Measurements from ENCODE around the gene RSPH4A.
"Not testable (repeated sequence)": the region's sequence is repeated elsewhere in the genome, so short reads cannot be mapped to it uniquely, and the experiment has no call there.

The RSPH4A gene

GRCh38 chr6:116629563-116629981, 13.3 kb downstream of the RSPH4A start:
- H3K27me3 ChIP-seq (replicated peaks; ENCODE audit: control insufficient read depth, insufficient read depth, low read length), result no peaks in the 10 kb centered on the region
- DNase-seq (ENCODE audit: low read depth), result no peak
- H3K4me3 ChIP-seq (ENCODE audit: low read length), result no peak overlapping the region
- no peaks in the 10 kb centered on the region for H3K4me1 ChIP-seq (ENCODE audit: control insufficient read depth, insufficient read depth, low read length)
- H3K9me3 ChIP-seq (ENCODE audit: control insufficient read depth, low read length), result no peaks in the 10 kb centered on the region
- H3K36me3 ChIP-seq (ENCODE audit: control insufficient read depth, insufficient read depth, low read length, severe bottlenecking), result peaks cover 15% of the 10 kb centered on the region
- no peak overlapping the region for H3K9ac ChIP-seq (ENCODE audit: low read length)

- Histone ChIP-seq H3K9me3 (ENCODE audit: control insufficient read depth, low read length) (no peaks in the 10 kb centered on the region), H3K4me1 (ENCODE audit: control insufficient read depth, insufficient read depth, low read length) (no peaks in the 10 kb centered on the region), H3K36me3 (ENCODE audit: control insufficient read depth, insufficient read depth, low read length, severe bottlenecking) (peaks cover 16% of the 10 kb centered on the region), H3K4me3 (ENCODE audit: low read length) (no peak overlapping the region), H3K9ac (ENCODE audit: low read length) (no peak overlapping the region), H3K27me3 (replicated peaks; ENCODE audit: control insufficient read depth, insufficient read depth, low read length) (no peaks in the 10 kb centered on the region)
- no peak for DNase-seq (ENCODE audit: low read depth)
Measured at GRCh38 chr6:116631379-116631990, 15.2 kb downstream of the RSPH4A start.

DNA sequence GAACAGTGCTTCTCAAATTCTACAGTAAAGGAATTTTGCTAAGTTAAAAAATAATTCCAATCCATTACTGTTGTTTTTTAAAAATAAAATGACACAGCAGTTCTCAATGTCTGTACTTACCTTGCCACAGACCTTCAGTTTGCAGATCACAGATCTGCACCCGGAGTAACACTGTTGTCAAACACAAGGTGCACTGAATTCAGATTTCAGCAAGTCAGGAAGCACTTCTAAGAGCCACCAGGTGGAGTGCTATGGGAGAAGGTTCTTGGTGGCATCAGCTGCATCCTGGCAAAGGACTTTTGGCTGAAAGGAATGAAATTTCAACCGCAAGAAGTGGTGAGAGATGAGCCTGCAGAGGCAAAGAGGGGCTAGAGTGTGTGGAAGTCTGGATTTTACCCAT, 17.4 kb downstream of the RSPH4A start:
- Histone ChIP-seq H3K9me3 (ENCODE audit: control insufficient read depth, low read length) (no peaks in the 10 kb centered on the region), H3K9ac (ENCODE audit: low read length) (no peak overlapping the region), H3K36me3 (ENCODE audit: control insufficient read depth, insufficient read depth, low read length, severe bottlenecking) (peaks cover 17% of the 10 kb centered on the region), H3K27me3 (replicated peaks; ENCODE audit: control insufficient read depth, insufficient read depth, low read length) (no peaks in the 10 kb centered on the region), H3K4me1 (ENCODE audit: control insufficient read depth, insufficient read depth, low read length) (no peaks in the 10 kb centered on the region), H3K4me3 (ENCODE audit: low read length) (no peak overlapping the region)
- no peak for DNase-seq (ENCODE audit: low read depth)

- Histone ChIP-seq H3K4me1 (ENCODE audit: control insufficient read depth, insufficient read depth, low read length) (no peaks in the 10 kb centered on the region), H3K9me3 (ENCODE audit: control insufficient read depth, low read length) (no peaks in the 10 kb centered on the region), H3K9ac (ENCODE audit: low read length) (no peak overlapping the region), H3K27me3 (replicated peaks; ENCODE audit: control insufficient read depth, insufficient read depth, low read length) (no peaks in the 10 kb centered on the region), H3K36me3 (ENCODE audit: control insufficient read depth, insufficient read depth, low read length, severe bottlenecking) (peaks cover 31% of the 10 kb centered on the region), H3K4me3 (ENCODE audit: low read length) (no peak overlapping the region)
- DNase-seq (ENCODE audit: low read depth), result peak; percentile 26
Measured at GRCh38 chr6:116648156-116648555, 31.9 kb downstream of the RSPH4A start.

DNA sequence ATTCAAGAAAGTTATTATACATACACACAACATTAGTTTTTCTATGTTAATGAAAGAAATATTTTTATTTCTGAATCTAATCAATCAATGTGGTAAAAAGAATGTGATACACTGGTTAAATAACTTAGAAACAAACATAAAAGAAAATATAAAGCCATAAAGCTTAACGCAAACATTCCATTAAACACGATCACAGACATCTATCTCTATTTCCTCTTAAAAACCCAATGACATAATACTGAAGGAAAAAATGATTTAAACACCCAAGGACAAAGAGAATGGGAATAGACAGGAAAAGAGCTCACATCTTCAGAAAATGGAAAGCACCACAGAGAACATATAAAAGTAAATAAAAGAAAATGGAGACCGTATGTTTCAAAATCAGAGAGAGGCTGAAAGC, 32.9 kb downstream of the RSPH4A start:
- H3K9me3 ChIP-seq (ENCODE audit: control insufficient read depth, low read length), result no peaks in the 10 kb centered on the region
- H3K9ac ChIP-seq (ENCODE audit: low read length), result no peak overlapping the region
- no peaks in the 10 kb centered on the region for H3K27me3 ChIP-seq (replicated peaks; ENCODE audit: control insufficient read depth, insufficient read depth, low read length)
- no peak overlapping the region for H3K4me3 ChIP-seq (ENCODE audit: low read length)
- peaks cover 31% of the 10 kb centered on the region for H3K36me3 ChIP-seq (ENCODE audit: control insufficient read depth, insufficient read depth, low read length, severe bottlenecking)
- DNase-seq (ENCODE audit: low read depth), result no peak
- no peaks in the 10 kb centered on the region for H3K4me1 ChIP-seq (ENCODE audit: control insufficient read depth, insufficient read depth, low read length)

- peaks cover 42% of the 10 kb centered on the region for H3K36me3 ChIP-seq (ENCODE audit: control insufficient read depth, insufficient read depth, low read length, severe bottlenecking)
- no peaks in the 10 kb centered on the region for H3K27me3 ChIP-seq (replicated peaks; ENCODE audit: control insufficient read depth, insufficient read depth, low read length)
- H3K4me1 ChIP-seq (ENCODE audit: control insufficient read depth, insufficient read depth, low read length), result peaks cover under 1% of the 10 kb centered on the region
- DNase-seq (ENCODE audit: low read depth), result no peak
- no peaks in the 10 kb centered on the region for H3K9me3 ChIP-seq (ENCODE audit: control insufficient read depth, low read length)
- no peak overlapping the region for H3K9ac ChIP-seq (ENCODE audit: low read length)
- H3K4me3 ChIP-seq (ENCODE audit: low read length), result no peak overlapping the region
Measured at GRCh38 chr6:116651916-116652315, 35.6 kb downstream of the RSPH4A start.

GRCh38 chr6:116661594-116661993, 45.3 kb downstream of the RSPH4A start:
- Histone ChIP-seq H3K27me3 (replicated peaks; ENCODE audit: control insufficient read depth, insufficient read depth, low read length) (no peaks in the 10 kb centered on the region), H3K36me3 (ENCODE audit: control insufficient read depth, insufficient read depth, low read length, severe bottlenecking) (peaks cover 6% of the 10 kb centered on the region), H3K9me3 (ENCODE audit: control insufficient read depth, low read length) (no peaks in the 10 kb centered on the region), H3K4me3 (ENCODE audit: low read length) (no peak overlapping the region), H3K9ac (ENCODE audit: low read length) (no peak overlapping the region), H3K4me1 (ENCODE audit: control insufficient read depth, insufficient read depth, low read length) (peaks cover 30% of the 10 kb centered on the region)
- no peak for DNase-seq (ENCODE audit: low read depth)

DNA sequence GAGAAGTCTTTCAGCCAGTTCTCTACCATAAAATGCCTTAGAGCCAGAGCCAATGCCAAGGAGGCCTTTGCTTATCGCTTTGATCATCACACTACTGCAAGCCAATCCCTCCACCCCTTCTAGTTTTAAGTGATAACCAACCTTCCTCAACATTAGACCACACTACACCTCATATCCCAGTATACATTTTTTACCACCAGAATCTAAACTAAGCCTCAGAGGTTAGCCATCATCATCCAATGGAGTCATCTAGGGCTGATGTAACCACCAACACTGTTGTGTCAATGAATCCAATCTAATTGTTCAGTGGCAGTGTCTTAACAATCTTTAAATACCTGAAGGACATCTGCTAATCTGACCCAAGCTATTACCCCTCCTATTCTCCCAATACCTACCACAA, 45.9 kb downstream of the RSPH4A start:
- Histone ChIP-seq H3K9ac (ENCODE audit: low read length) (no peak overlapping the region), H3K4me3 (ENCODE audit: low read length) (no peak overlapping the region), H3K36me3 (ENCODE audit: control insufficient read depth, insufficient read depth, low read length, severe bottlenecking) (peaks cover 5% of the 10 kb centered on the region), H3K9me3 (ENCODE audit: control insufficient read depth, low read length) (no peaks in the 10 kb centered on the region), H3K27me3 (replicated peaks; ENCODE audit: control insufficient read depth, insufficient read depth, low read length) (no peaks in the 10 kb centered on the region), H3K4me1 (ENCODE audit: control insufficient read depth, insufficient read depth, low read length) (peaks cover 32% of the 10 kb centered on the region)
- DNase-seq (ENCODE audit: low read depth), result no peak

GRCh38 chr6:116663308-116663707, 47.0 kb downstream of the RSPH4A start:
- H3K9ac ChIP-seq (ENCODE audit: low read length), result no peak overlapping the region
- no peak overlapping the region for H3K4me3 ChIP-seq (ENCODE audit: low read length)
- DNase-seq (ENCODE audit: low read depth), result no peak
- H3K27me3 ChIP-seq (replicated peaks; ENCODE audit: control insufficient read depth, insufficient read depth, low read length), result no peaks in the 10 kb centered on the region
- no peaks in the 10 kb centered on the region for H3K9me3 ChIP-seq (ENCODE audit: control insufficient read depth, low read length)
- H3K36me3 ChIP-seq (ENCODE audit: control insufficient read depth, insufficient read depth, low read length, severe bottlenecking), result peaks cover 2% of the 10 kb centered on the region
- peaks cover 34% of the 10 kb centered on the region for H3K4me1 ChIP-seq (ENCODE audit: control insufficient read depth, insufficient read depth, low read length)

DNA sequence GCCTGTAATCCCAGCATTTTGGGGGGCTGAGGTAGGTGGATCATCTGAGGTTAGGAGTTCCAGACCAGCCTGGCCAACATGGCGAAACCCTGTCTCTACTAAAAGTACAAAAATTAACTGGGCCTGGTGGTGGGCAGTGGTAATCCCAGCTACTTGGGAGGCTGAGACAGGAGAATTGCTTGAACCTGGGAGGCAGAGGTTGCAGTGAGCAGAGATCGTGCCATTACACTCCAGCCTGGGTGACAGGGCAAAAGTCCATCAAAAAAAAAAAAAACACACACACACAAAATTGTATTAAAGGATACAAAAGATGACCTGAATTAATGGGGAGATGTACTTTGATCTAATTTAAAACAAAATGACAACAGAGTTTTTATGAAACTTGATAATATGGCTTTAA, 47.9 kb downstream of the RSPH4A start:
- H3K9ac ChIP-seq (ENCODE audit: low read length); H3K4me3 ChIP-seq (ENCODE audit: low read length); DNase-seq (ENCODE audit: low read depth); H3K27me3 ChIP-seq (replicated peaks; ENCODE audit: control insufficient read depth, insufficient read depth, low read length); H3K36me3 ChIP-seq (ENCODE audit: control insufficient read depth, insufficient read depth, low read length, severe bottlenecking); H3K9me3 ChIP-seq (ENCODE audit: control insufficient read depth, low read length): not testable (repeated sequence)
- H3K4me1 ChIP-seq (ENCODE audit: control insufficient read depth, insufficient read depth, low read length), result peaks cover 34% of the 10 kb centered on the region

GRCh38 chr6:116665464-116665863, 49.2 kb downstream of the RSPH4A start:
- Histone ChIP-seq H3K9me3 (ENCODE audit: control insufficient read depth, low read length) (no peaks in the 10 kb centered on the region), H3K36me3 (ENCODE audit: control insufficient read depth, insufficient read depth, low read length, severe bottlenecking) (no peaks in the 10 kb centered on the region), H3K27me3 (replicated peaks; ENCODE audit: control insufficient read depth, insufficient read depth, low read length) (no peaks in the 10 kb centered on the region), H3K4me1 (ENCODE audit: control insufficient read depth, insufficient read depth, low read length) (peaks cover 34% of the 10 kb centered on the region), H3K9ac (ENCODE audit: low read length) (peak overlapping the region; percentile 29), H3K4me3 (ENCODE audit: low read length) (peak overlapping the region; percentile 15)
- no peak for DNase-seq (ENCODE audit: low read depth)

GRCh38 chr6:116666869-116667268, 50.6 kb downstream of the RSPH4A start:
- no peaks in the 10 kb centered on the region for H3K9me3 ChIP-seq (ENCODE audit: control insufficient read depth, low read length)
- H3K9ac ChIP-seq (ENCODE audit: low read length), result no peak overlapping the region
- H3K4me1 ChIP-seq (ENCODE audit: control insufficient read depth, insufficient read depth, low read length), result peaks cover 34% of the 10 kb centered on the region
- no peaks in the 10 kb centered on the region for H3K27me3 ChIP-seq (replicated peaks; ENCODE audit: control insufficient read depth, insufficient read depth, low read length)
- H3K36me3 ChIP-seq (ENCODE audit: control insufficient read depth, insufficient read depth, low read length, severe bottlenecking), result no peaks in the 10 kb centered on the region
- no peak for DNase-seq (ENCODE audit: low read depth)
- H3K4me3 ChIP-seq (ENCODE audit: low read length), result peak overlapping the region; percentile 100

Data from adipocyte (in vitro differentiated cells).